ENCODE results near the gene STYXL2. TPM values are rescaled to one million over a fixed set of nuclear protein-coding genes. Genes with fewer than 3 reads are reported as not detected.
A peak's percentile ranks its signal among the peaks of the same experiment; 100 is the strongest.

The STYXL2 gene
- total RNA-seq, 1 donor from 2014 or later, result 1.9 TPM

DNA sequence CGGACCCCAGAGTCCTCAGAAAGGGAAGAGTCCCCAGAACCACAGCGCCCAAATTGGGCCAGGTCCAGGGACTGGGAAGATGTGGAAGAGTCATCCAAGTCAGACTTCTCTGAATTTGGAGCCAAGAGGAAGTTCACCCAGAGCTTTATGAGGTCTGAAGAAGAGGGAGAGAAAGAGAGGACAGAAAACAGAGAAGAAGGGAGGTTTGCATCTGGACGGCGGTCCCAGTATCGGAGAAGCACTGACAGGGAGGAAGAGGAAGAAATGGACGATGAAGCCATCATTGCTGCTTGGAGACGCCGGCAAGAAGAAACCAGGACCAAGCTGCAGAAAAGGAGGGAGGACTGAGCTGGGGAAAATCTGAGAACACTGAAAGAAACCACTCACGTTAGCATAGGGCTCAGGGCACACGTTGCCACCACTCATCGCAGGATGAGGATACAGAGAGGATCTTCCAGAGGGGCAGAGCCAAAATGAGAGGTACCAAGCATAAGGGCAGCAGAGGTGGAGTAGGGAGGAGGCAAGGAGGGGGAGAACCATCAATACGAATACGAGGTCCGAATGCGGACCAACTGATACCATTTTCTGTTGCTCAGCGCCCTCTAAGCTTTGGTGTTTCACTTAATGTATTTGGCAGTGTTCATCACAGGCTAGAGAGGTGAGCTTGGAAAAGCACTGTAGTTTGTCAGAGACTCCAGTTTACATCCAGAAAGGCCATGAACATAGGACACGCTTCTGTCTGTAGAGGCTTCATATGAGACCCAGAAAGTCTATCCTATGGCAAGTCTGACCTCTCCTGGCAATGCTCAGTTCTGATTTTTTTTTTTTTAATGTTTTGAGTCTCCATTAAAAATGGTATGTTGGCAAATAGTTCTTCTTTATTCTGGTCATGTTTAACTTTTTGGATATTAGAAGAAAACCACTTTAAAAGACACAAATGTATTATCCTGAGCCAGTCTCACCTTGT, 34.7 kb downstream of the STYXL2 start:
- Mint-ChIP-seq H3K27me3 (ENCODE audit: unreplicated experiment) (peaks cover 7% of the 10 kb centered on the region), H3K9me3 (ENCODE audit: unreplicated experiment) (no peaks in the 10 kb centered on the region), H3K4me1 (ENCODE audit: unreplicated experiment) (peaks cover 11% of the 10 kb centered on the region), H3K4me3 (ENCODE audit: unreplicated experiment) (no peak overlapping the region), H3K27ac (ENCODE audit: unreplicated experiment) (peak overlapping the region; percentile 14), H3K36me3 (ENCODE audit: low read depth, unreplicated experiment) (peaks cover 19% of the 10 kb centered on the region)
- no peak for DNase-seq (ENCODE audit: low spot score)
- TF ChIP-seq, protein P1, sequence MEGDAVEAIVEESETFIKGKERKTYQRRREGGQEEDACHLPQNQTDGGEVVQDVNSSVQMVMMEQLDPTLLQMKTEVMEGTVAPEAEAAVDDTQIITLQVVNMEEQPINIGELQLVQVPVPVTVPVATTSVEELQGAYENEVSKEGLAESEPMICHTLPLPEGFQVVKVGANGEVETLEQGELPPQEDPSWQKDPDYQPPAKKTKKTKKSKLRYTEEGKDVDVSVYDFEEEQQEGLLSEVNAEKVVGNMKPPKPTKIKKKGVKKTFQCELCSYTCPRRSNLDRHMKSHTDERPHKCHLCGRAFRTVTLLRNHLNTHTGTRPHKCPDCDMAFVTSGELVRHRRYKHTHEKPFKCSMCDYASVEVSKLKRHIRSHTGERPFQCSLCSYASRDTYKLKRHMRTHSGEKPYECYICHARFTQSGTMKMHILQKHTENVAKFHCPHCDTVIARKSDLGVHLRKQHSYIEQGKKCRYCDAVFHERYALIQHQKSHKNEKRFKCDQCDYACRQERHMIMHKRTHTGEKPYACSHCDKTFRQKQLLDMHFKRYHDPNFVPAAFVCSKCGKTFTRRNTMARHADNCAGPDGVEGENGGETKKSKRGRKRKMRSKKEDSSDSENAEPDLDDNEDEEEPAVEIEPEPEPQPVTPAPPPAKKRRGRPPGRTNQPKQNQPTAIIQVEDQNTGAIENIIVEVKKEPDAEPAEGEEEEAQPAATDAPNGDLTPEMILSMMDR (IDR thresholded peaks at IDR 0.05; ENCODE audit: unreplicated experiment), result no peak

- H3K27ac Mint-ChIP-seq (ENCODE audit: unreplicated experiment), result peak overlapping the region; percentile 9
- TF ChIP-seq, protein P1 (IDR thresholded peaks at IDR 0.05; ENCODE audit: unreplicated experiment), result no peak
- peaks cover 12% of the 10 kb centered on the region for H3K36me3 Mint-ChIP-seq (ENCODE audit: low read depth, unreplicated experiment)
- H3K27me3 Mint-ChIP-seq (ENCODE audit: unreplicated experiment), result peaks cover 3% of the 10 kb centered on the region
- H3K4me3 Mint-ChIP-seq (ENCODE audit: unreplicated experiment), result no peak overlapping the region
- DNase-seq (ENCODE audit: low spot score), result no peak
- H3K4me1 Mint-ChIP-seq (ENCODE audit: unreplicated experiment), result peaks cover 13% of the 10 kb centered on the region
- no peaks in the 10 kb centered on the region for H3K9me3 Mint-ChIP-seq (ENCODE audit: unreplicated experiment)
Observed at GRCh38 chr1:167130829-167131510, 37.1 kb downstream of the STYXL2 start.

DNA sequence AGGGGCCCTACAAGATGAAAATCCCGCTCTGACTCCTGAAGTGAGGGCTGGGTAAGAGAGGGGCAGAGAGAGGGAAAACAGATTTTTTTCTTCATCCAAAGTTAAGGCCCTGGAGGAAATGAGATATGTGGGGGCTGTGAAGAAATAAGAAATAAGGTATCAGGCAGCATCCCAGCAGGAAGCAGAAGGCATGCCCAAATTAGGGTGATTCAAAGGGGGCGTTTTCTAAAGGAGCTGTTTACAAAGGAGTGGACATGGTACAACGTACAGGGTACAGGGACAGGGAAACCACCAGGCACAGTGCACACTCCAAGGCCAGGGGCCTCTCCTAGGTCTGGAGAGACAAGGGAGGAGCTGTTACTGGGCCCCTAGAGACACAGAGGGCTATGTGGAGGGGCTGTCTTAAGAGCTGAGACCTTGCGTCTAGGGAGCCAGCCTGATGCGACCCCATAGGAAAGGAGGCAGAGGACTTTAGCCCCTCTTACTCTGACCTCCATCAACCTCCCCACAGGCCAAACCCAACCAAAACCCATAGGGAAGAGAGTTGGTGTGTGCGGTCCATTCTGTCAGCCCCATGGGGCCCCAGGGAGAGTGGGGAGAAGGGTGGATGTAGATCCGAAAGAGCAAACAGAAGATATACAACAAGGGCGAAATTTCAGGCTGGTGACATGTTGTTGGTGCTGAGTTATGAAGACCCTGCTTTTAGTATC, 38.6 kb downstream of the STYXL2 start:
- peaks cover 1% of the 10 kb centered on the region for H3K27me3 Mint-ChIP-seq (ENCODE audit: unreplicated experiment)
- peaks cover 6% of the 10 kb centered on the region for H3K36me3 Mint-ChIP-seq (ENCODE audit: low read depth, unreplicated experiment)

GRCh38 chr1:167135281-167135840, 41.5 kb downstream of the STYXL2 start:
- no peak for DNase-seq (ENCODE audit: low spot score)
- Mint-ChIP-seq H3K4me3 (ENCODE audit: unreplicated experiment) (no peak overlapping the region), H3K27ac (ENCODE audit: unreplicated experiment) (no peak overlapping the region), H3K9me3 (ENCODE audit: unreplicated experiment) (no peaks in the 10 kb centered on the region), H3K27me3 (ENCODE audit: unreplicated experiment) (peaks cover 1% of the 10 kb centered on the region), H3K36me3 (ENCODE audit: low read depth, unreplicated experiment) (no peaks in the 10 kb centered on the region), H3K4me1 (ENCODE audit: unreplicated experiment) (peaks cover 13% of the 10 kb centered on the region)
- TF ChIP-seq, protein P1 (IDR thresholded peaks at IDR 0.05; ENCODE audit: unreplicated experiment), result no peak

More for the DNA sequence above, 38.6 kb downstream of the STYXL2 start:
- TF ChIP-seq, protein P1 (IDR thresholded peaks at IDR 0.05; ENCODE audit: unreplicated experiment), result no peak
- Mint-ChIP-seq H3K4me1 (ENCODE audit: unreplicated experiment) (peaks cover 13% of the 10 kb centered on the region), H3K4me3 (ENCODE audit: unreplicated experiment) (no peak overlapping the region), H3K27ac (ENCODE audit: unreplicated experiment) (no peak overlapping the region), H3K9me3 (ENCODE audit: unreplicated experiment) (no peaks in the 10 kb centered on the region)
- DNase-seq (ENCODE audit: low spot score), result no peak
